Tongue (tissue), 3 donors: ENCODE data around the gene LRP5. TPM values are rescaled to one million over a fixed set of nuclear protein-coding genes. Genes with fewer than 3 reads are reported as not detected.
A peak's percentile ranks its signal among the peaks of the same experiment; 100 is the strongest.
"Not testable (repeated sequence)": the region's sequence is repeated elsewhere in the genome, so short reads cannot be mapped to it uniquely, and the experiment has no call there.

ENCODE experiments used
- DNase-seq: peaks from one replicate; pipeline ENCODE4 v3.0.0-alpha.2; 2015
- small RNA-seq: library from RNA; depleted of rRNA; stranded (forward); fragments of <200 nt; gene quantifications from one replicate; pipeline ENCODE3, GENCODE V24; 2014; ENCODE audit warnings: low replicate concordance
- total RNA-seq: library from RNA; depleted of rRNA; stranded (reverse); fragments of >200 nt; gene quantifications from one replicate; pipeline ENCODE4 v1.2.3, GENCODE V29; 2014

Gene LRP5
- total RNA-seq, 1 donor from 2014 or later: 67.5 TPM

GRCh38 chr11:68469642-68470041 lies 157.3 kb downstream of the LRP5 start:
- no peak for DNase-seq

GRCh38 chr11:68470304-68470811 lies 158.0 kb downstream of the LRP5 start:
- peak; percentile 65 for DNase-seq

- no peak for DNase-seq
Observed at GRCh38 chr11:68471360-68472340, 159.3 kb downstream of the LRP5 start.

GRCh38 chr11:68472778-68473177 lies 160.4 kb downstream of the LRP5 start:
- no peak for DNase-seq

- no peak for DNase-seq
Observed at GRCh38 chr11:68473693-68474092, 161.3 kb downstream of the LRP5 start.

- DNase-seq: not testable (repeated sequence)
Observed at GRCh38 chr11:68475626-68476025, 163.2 kb downstream of the LRP5 start.

- DNase-seq: no peak
Observed at GRCh38 chr11:68479390-68479789, 167.0 kb downstream of the LRP5 start.

- DNase-seq: no peak
Observed at GRCh38 chr11:68480193-68480592, 167.8 kb downstream of the LRP5 start.

- peak; percentile 27 for DNase-seq
Observed at GRCh38 chr11:68480852-68481510, 168.6 kb downstream of the LRP5 start.

- DNase-seq: no peak
Observed at GRCh38 chr11:68481579-68482240, 169.3 kb downstream of the LRP5 start.

GRCh38 chr11:68488623-68489022 lies 176.2 kb downstream of the LRP5 start:
- no peak for DNase-seq

- DNase-seq: no peak
Observed at GRCh38 chr11:68495220-68495729, 182.9 kb downstream of the LRP5 start.

- DNase-seq: no peak
Observed at GRCh38 chr11:68495872-68496271, 183.5 kb downstream of the LRP5 start.

GRCh38 chr11:68497761-68498160 lies 185.4 kb downstream of the LRP5 start:
- DNase-seq: no peak

- DNase-seq: peak; percentile 29
Observed at GRCh38 chr11:68498321-68498720, 185.9 kb downstream of the LRP5 start.

Small RNAs within 50 kb of the gene (small RNA-seq; reads per million reads assigned to genes)
- gene NDUFA3P2: not detected

Other genes starting within 250 kb of the LRP5 start
- 19.0 TPM for gene CHKA, start 191.2 kb upstream of the LRP5 start, total RNA-seq
- gene KMT5B, start 99.3 kb upstream of the LRP5 start, total RNA-seq: 54.7 TPM
- 18.2 TPM for gene C11orf24, start 40.6 kb upstream of the LRP5 start, total RNA-seq
- gene PPP6R3, start 148.2 kb downstream of the LRP5 start, total RNA-seq: 192 TPM